Activated CD8-positive, alpha-beta memory T cell treated with anti-CD3 and anti-CD28 coated beads, Interleukin-2, amount 50 U/mL, for 1 hour (primary cell): ENCODE results near the gene DOCK2.
"Not testable (repeated sequence)": the region's sequence is repeated elsewhere in the genome, so short reads cannot be mapped to it uniquely, and the experiment has no call there.

Experiments
- DNase-seq: peaks from one replicate; pipeline ENCODE4 v3.0.0-alpha.2; 2020; ENCODE audit errors: extremely low read depth

Gene DOCK2

GRCh38 chr5:169719360-169720314, 82.6 kb downstream of the DOCK2 start:
- no peak for DNase-seq

DNA sequence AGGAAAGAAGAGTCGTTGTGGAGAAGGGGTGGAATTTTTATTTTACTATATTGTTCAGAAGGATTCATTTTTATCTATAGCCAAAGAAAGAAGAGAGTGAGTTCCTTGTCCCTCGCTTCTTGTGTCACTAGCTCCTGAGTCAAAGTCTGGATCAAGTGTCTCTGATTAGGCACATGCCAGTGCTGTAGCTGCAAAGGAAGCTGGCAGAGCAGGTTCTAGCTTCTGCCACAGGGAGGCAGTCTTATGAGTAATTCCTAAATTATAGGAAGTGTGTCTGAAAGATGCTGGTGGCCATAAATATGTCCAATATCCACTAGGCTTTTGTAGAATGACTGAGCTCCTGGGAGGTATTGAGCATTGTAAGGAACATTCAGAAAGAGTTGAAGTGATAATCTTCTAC, 84.7 kb downstream of the DOCK2 start:
- no peak for DNase-seq

GRCh38 chr5:169723103-169723831, 86.2 kb downstream of the DOCK2 start:
- no peak for DNase-seq

DNA sequence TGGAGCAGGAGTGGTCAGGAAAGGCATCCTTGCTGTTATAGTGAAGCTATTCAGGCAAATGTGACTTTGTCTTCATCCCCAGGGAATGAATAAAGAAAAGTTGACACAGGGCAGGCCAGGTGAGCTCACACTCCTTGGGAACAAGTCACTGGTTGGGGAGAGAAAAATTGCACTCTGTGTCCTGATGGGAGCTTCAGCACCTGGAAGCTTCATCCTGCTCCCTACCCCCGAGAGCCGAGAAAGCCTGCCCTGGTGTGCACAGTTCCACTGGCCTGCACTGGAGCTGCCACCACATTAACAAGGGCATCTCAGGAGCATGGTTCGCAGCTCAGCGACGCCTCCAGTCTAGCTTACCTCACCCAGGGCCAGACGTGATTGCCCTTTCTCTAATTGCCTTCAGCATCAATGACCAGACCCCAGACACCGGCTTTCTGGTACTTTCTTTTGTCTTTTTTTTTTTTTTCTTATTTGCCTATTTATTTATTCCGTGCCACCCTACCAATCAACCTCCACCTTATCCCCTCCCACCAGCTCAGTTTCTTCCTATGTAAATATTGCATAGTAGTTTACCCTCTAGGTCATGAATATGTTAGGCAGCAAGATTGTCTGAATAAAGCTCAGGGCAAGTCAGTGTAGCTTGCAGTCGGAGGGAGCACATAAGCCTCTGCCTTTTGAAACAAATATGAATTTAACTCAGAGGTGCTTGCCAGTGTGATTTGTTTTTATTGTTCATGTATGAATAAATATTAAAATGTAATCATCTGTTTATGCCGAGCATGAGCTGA, 87.4 kb downstream of the DOCK2 start:
- DNase-seq, result no peak

- not testable (repeated sequence) for DNase-seq
These were observed 88.6 kb downstream of the DOCK2 start for GRCh38 chr5:169725665-169726064.

DNA sequence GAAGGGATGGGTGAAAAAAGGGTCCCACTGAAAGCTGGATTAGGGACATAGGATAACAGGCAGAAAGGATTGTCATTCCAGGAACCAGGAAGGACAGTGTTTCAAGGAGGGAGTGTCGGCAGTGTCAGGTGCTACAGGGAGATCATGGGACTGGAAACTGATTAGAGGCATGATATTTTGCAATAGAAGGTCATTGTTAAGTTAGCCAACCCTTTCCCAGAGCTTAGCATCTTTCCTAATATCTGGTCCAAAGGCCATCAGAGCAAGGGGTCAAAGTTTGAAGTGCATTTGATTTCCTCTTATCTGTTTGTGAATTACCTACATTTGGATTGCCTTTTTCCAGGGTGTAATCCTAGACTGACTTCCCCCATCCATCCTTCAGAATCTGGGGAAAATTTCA, 91.3 kb downstream of the DOCK2 start:
- no peak for DNase-seq

GRCh38 chr5:169731221-169731620, 94.1 kb downstream of the DOCK2 start:
- DNase-seq, result no peak

DNA sequence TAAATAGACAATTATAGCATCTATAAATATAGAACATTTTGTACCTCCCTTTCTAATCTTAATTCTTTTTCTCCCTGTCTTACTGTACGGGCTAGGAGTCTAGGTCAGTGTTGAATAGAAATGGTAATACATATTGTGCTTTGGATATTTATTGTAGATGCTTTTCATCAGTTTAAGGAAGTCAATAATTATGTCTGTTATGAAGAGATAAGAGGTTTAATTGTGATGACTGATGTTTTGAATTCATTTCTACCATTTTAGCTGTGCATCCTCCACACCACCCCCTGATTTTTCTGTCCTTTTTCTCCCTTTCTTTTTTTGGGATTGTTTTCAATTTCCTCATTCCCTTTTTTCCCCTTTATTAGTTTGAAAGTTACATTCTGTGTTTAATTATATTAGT, 95.8 kb downstream of the DOCK2 start:
- no peak for DNase-seq

GRCh38 chr5:169735913-169736312, 98.8 kb downstream of the DOCK2 start:
- DNase-seq, result no peak

- no peak for DNase-seq
These were observed 99.6 kb downstream of the DOCK2 start for GRCh38 chr5:169736653-169737052.

DNA sequence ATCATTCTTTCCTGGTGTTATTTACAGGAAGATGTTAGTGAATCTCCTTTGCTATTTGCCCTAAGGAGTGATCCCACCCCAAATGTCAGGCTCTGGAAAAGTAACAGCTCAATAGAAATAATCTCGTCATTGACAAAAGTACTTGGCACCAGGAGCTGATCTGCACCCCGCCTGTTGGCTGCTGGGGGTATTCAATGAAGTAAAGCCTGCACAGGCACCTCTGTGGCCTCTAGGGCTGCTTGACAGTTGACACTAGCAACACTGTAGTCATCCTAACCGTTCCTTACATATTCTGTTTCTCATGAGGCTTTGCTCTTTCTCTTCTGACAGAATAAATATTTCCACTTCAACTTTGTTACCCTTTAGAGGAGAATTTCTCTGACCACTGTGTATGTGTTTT, 103.4 kb downstream of the DOCK2 start:
- DNase-seq, result no peak

DNA sequence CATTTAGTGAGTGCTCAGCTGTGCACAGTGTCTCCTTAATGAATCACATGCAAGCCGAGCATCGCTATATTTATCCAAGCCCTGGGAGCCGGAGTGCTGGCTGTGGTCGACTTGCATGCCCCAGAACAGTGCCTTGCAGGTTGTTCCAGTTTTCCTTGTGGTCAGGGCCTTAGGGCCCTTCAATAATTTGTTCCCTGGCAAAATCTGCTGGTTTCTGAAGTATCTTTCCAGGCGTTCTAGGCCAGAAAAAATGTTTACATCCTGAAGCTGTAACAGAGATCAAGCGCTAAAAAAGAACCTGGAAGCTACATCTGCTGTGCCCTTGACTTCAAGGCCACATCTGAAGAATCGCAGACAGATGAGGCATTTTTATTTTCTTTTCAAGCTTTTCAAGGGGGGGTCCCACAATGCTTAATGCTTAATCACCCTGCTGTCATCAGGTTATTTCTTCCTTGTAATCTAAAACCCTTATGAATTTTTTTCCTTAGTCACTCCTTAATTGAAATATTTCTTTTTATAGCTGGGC, 105.8 kb downstream of the DOCK2 start:
- no peak for DNase-seq

DNA sequence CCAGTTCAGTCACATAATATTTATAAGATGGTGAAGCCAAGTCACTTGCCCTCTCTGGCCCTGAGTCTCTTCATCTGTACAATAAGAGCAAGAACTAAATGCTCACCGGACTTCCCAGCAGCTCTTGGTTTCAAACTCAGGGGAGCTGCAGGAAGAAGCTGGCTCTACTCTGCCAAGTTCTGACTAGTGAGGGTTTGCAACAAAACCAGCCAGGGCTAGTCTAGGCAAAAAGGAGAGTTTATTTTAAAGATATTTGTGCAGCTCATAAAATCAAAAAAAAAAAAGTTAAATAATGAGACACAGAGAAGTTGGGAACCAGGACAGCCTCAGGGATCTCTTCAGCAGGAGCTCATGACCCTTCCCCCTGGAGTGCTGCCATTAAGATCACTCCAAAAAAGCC, 107.3 kb downstream of the DOCK2 start:
- no peak for DNase-seq

- DNase-seq, result no peak
These were observed 108.5 kb downstream of the DOCK2 start for GRCh38 chr5:169745441-169746146.

- DNase-seq, result no peak
These were observed 109.1 kb downstream of the DOCK2 start for GRCh38 chr5:169746147-169746694.

- DNase-seq, result no peak
These were observed 111.1 kb downstream of the DOCK2 start for GRCh38 chr5:169748174-169748573.

DNA sequence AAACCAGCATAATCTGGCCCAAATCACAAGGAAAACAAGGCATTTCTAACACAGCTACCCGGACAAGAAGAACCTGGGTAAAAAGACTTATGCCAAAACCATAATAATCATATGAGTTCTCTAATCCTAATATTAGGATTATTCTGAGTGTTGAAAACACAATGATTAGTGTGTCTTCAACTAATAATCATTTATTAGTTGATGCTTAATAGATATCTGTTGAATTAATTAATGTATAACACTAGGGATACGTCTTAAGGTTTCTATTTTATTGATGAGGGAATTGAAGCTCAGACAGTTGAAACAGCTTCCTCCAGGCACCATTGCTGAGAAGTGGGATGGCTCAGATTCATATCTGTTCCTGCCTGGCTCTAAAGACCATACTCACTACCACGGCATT, 112.2 kb downstream of the DOCK2 start:
- DNase-seq, result no peak

DNA sequence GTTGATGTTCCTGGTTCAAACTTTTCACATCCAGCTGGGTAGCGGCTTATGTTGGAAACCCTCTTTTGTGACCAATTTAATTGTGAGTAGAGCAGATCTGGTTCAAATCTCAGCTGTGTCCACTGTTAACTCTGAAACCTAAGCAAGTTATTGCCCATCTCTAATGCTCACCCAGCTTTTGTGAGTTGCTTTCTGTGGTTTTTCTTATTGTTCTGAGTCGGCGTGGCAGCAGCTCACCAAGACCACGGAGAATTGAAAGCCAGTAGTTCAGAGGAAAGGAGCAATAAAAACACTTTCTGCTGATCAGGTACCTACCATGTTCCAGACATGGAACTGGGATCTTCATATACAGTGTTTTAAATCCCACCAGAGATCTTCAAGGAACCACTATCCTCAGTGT, 114.4 kb downstream of the DOCK2 start:
- no peak for DNase-seq

DNA sequence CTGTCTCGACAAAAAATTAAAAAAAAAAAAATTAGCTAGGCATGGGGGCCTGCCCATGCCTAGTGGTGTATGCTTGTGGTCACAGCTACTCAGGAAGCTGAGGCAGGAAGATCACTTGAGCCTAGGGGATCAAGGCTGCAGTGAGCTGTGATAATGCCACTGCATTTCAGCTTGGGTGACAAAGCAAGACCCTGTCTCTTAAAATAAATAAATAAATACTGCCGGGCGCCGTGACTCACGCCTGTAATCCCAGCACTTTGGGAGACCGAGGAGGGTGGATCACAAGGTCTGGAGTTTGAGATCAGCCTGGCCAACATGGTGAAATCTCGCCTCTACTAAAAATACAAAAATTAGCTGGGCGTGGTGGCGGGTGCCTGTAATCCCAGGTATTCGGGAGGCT, 115.5 kb downstream of the DOCK2 start:
- DNase-seq, result not testable (repeated sequence)

GRCh38 chr5:169753795-169754194, 116.7 kb downstream of the DOCK2 start:
- no peak for DNase-seq

DNA sequence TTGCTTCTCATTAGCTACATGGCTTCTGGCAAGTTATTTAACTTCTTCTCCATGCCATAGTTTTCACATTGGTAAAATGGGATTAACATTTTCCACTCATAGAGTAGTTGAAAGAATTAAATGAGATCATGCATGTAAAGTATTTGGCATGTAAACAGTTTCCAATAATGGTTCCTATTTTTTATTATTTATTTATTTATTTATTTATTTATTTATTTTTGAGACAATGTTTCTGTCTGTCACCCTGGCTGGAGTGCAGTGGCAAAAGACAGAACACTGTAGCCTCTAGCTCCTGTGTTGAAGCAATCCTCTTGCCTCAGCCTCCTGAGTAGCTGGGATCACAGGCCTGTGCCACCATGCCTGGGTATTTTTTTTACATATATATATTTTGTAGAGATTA, 117.7 kb downstream of the DOCK2 start:
- no peak for DNase-seq
